Effector memory CD4-positive, alpha-beta T cell (primary cell): Measurements from ENCODE around the gene CRACDL.

Source experiments
- DNase-seq, 3 donors: peaks; one replicate each; pipeline ENCODE4 v3.0.0-alpha.2; 2020
- H3K27ac ChIP-seq: 2 replicates; pipeline ENCODE4 v1.7.0; 2013; ENCODE audit warnings: mild to moderate bottlenecking, low read length, moderate library complexity; ENCODE audit not compliant: insufficient read depth, poor library complexity, severe bottlenecking
- H3K27me3 ChIP-seq: replicated peaks from 2 replicates; pipeline ENCODE4 v1.7.0; 2013; ENCODE audit warnings: mild to moderate bottlenecking, low read length; ENCODE audit not compliant: insufficient read depth, control insufficient read depth, poor library complexity, severe bottlenecking
- H3K36me3 ChIP-seq: 2 replicates; pipeline ENCODE4 v1.7.0; 2013; ENCODE audit warnings: mild to moderate bottlenecking, low read length, moderate library complexity; ENCODE audit not compliant: control insufficient read depth, insufficient read depth
- H3K4me1 ChIP-seq: 2 replicates; pipeline ENCODE4 v1.7.0; 2013; ENCODE audit warnings: low read length, mild to moderate bottlenecking; ENCODE audit not compliant: control insufficient read depth, insufficient read depth, poor library complexity, severe bottlenecking
- H3K4me3 ChIP-seq: 2 replicates; pipeline ENCODE4 v1.7.0; 2013; ENCODE audit warnings: low read length, low read depth, mild to moderate bottlenecking; ENCODE audit not compliant: insufficient read depth, poor library complexity, severe bottlenecking
- H3K9me3 ChIP-seq: 2 replicates; pipeline ENCODE4 v1.7.0; 2013; ENCODE audit warnings: mild to moderate bottlenecking, low read length, moderate library complexity; ENCODE audit not compliant: control insufficient read depth

Gene CRACDL

DNA sequence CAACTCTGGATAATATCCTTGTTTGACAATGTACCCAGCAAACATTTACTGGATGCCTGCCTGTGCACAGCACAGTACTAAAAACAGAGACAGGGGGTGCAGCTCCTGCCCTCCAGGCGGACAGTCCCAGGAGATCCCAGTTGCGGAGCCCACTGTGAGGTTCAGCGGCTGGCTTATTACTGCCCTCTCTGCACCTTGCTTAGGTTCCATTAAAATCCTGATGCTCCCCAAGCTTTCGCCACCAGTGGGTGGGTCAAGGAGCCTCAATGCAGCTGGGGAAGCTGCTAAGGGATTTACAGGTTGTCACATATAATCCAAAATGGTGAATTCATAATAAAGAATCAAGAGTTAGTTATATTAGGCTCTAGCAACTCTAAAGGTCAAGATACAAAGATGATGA is 38.3 kb downstream of the CRACDL start:
- no peak for DNase-seq
- Histone ChIP-seq H3K4me1 (no peaks in the 10 kb centered on the region), H3K9me3 (no peaks in the 10 kb centered on the region), H3K27me3 (no peaks in the 10 kb centered on the region), H3K27ac (no peak overlapping the region), H3K4me3 (no peak overlapping the region), H3K36me3 (no peaks in the 10 kb centered on the region)

GRCh38 chr2:98896944-98897343 is 39.1 kb downstream of the CRACDL start:
- Histone ChIP-seq H3K36me3 (no peaks in the 10 kb centered on the region), H3K27me3 (no peaks in the 10 kb centered on the region), H3K27ac (no peak overlapping the region), H3K4me3 (no peak overlapping the region), H3K4me1 (no peaks in the 10 kb centered on the region), H3K9me3 (no peaks in the 10 kb centered on the region)
- DNase-seq: no peak

DNA sequence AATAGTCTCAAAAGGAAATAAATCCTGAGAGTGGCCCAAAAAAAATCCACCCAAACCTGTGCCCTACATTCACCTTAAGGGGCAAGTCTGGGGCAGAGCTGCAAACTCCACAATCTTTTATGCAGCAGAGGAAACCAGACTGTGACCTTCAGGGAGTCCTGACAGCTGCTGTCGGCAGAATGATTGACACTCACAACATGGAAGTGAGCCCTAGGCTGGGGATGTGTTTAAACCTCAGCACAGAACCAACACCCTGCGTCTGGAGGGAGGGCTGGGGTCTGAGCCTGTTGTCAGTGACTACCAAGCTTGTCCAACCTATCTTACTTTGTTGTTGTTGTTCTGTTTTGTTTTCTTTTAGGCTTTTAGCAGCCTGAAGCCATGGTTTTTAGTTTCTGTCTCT is 39.6 kb downstream of the CRACDL start:
- no peak overlapping the region for H3K4me3 ChIP-seq
- H3K9me3 ChIP-seq: no peaks in the 10 kb centered on the region
- H3K36me3 ChIP-seq: no peaks in the 10 kb centered on the region
- H3K27ac ChIP-seq: no peak overlapping the region
- H3K4me1 ChIP-seq: no peaks in the 10 kb centered on the region
- DNase-seq: no peak
- no peaks in the 10 kb centered on the region for H3K27me3 ChIP-seq

- no peak for DNase-seq
- H3K36me3 ChIP-seq: no peaks in the 10 kb centered on the region
- no peak overlapping the region for H3K27ac ChIP-seq
- H3K4me3 ChIP-seq: no peak overlapping the region
- no peaks in the 10 kb centered on the region for H3K4me1 ChIP-seq
- H3K9me3 ChIP-seq: no peaks in the 10 kb centered on the region
- no peaks in the 10 kb centered on the region for H3K27me3 ChIP-seq
These were observed 40.1 kb downstream of the CRACDL start for GRCh38 chr2:98895901-98896300.

- no peak overlapping the region for H3K27ac ChIP-seq
- H3K4me1 ChIP-seq: no peaks in the 10 kb centered on the region
- H3K4me3 ChIP-seq: no peak overlapping the region
- no peaks in the 10 kb centered on the region for H3K27me3 ChIP-seq
- H3K36me3 ChIP-seq: no peaks in the 10 kb centered on the region
- H3K9me3 ChIP-seq: no peaks in the 10 kb centered on the region
- no peak for DNase-seq
These were observed 40.8 kb downstream of the CRACDL start for GRCh38 chr2:98895221-98895620.

DNA sequence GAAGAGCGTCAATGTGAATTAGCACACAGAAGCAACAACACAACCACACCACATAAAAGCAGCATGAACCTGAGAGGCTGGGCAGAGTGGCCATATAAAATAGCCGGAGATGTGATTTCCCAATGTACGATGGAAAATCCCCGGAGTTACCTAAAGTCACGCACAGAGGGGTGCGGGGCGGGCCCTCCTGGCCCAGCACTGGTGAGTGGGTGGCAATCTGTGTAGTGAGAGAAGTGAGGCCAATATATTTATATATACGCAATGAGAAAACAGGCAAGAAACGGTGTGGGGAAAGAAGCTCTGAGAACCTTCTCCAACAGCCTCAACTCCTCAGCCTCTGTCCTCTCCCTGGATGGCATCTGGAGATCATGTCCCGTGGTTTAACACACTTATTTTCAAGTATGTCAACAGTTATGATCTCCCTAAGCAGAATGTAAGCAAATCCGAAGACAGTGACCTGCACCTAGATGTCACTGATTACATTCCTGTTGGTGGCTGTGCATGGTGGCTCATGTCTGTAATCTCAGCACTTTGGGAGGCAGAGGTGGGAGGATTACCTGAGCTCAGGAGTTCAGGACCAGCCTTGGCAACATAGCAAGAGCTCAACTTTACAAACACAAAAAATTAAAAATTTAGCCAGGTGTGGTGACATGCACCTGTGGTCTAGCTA is 41.6 kb downstream of the CRACDL start:
- Histone ChIP-seq H3K27ac (no peak overlapping the region), H3K36me3 (no peaks in the 10 kb centered on the region), H3K4me1 (no peaks in the 10 kb centered on the region), H3K27me3 (no peaks in the 10 kb centered on the region), H3K4me3 (no peak overlapping the region), H3K9me3 (no peaks in the 10 kb centered on the region)
- no peak for DNase-seq

DNA sequence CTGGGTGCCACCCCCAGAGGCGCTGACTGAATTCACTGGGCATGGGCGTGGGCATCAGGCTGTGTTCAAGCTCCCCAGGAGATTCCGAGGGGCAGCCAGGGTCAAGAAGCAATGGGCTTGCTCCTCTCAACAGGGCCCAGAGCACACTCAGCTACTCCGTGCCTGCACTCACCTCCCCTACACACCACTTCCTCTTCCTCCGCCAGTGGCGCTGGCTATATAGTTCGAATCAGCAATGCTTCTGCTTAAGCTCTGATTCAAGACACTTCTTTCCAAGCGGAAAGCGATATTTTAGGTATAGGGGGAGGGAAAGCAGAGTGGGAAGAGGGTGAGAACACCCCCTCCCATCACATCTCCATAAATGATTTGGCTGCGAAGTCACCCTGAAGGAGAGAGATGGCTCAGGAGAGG is 42.1 kb downstream of the CRACDL start:
- H3K27ac ChIP-seq: no peak overlapping the region
- H3K4me3 ChIP-seq: no peak overlapping the region
- H3K36me3 ChIP-seq: no peaks in the 10 kb centered on the region
- no peaks in the 10 kb centered on the region for H3K4me1 ChIP-seq
- DNase-seq: no peak
- H3K27me3 ChIP-seq: no peaks in the 10 kb centered on the region
- no peaks in the 10 kb centered on the region for H3K9me3 ChIP-seq

DNA sequence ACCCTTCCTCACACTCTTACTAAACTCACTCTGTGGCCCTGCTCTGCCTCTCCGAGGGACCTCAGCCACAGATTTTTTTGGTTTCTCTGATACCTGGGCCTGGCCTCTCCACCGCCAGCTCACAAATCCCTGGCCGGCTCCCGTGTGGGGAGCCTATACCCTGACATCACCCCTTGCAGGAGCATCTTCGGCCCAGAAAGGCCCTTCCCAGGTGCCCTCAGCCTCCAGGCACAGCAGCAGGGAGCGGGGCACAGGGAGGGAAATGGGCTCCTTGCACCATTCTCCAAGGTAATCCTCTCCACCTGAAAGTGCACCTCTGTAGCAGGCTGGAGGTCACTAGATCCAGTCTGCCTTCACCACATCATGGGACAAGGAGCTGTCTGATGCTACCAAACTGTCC is 43.2 kb downstream of the CRACDL start:
- H3K4me3 ChIP-seq: no peak overlapping the region
- H3K27ac ChIP-seq: no peak overlapping the region
- no peaks in the 10 kb centered on the region for H3K27me3 ChIP-seq
- H3K9me3 ChIP-seq: no peaks in the 10 kb centered on the region
- no peak for DNase-seq
- H3K36me3 ChIP-seq: no peaks in the 10 kb centered on the region
- no peaks in the 10 kb centered on the region for H3K4me1 ChIP-seq

- DNase-seq: no peak
- Histone ChIP-seq H3K27ac (no peak overlapping the region), H3K36me3 (no peaks in the 10 kb centered on the region), H3K27me3 (no peaks in the 10 kb centered on the region), H3K9me3 (no peaks in the 10 kb centered on the region), H3K4me3 (no peak overlapping the region), H3K4me1 (no peaks in the 10 kb centered on the region)
These were observed 44.4 kb downstream of the CRACDL start for GRCh38 chr2:98891591-98891990.

DNA sequence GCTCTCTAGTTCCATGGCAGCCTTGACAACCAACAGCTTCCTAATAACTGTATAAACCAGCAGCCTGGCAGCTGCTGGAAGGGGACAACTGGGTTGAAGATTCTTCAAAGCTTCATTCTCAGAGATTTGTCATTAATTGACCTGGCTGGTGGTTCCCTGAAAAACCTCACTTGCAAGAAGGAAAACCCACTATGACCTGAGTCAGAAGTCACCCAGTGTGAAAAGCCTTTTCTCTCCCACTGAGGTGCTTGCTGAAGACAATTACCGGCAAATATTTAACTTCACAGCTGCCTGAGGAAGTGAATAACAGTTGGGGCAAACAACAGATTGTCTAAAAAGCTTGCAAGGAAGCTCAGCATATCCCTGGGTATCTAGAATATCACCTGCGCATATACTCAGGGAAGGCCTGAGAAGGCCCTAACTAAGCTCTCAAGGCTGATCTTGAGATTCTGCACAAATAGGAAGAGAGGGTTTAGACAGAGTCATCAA is 49.9 kb downstream of the CRACDL start:
- Histone ChIP-seq H3K4me1 (no peaks in the 10 kb centered on the region), H3K9me3 (no peaks in the 10 kb centered on the region), H3K36me3 (no peaks in the 10 kb centered on the region), H3K27me3 (no peaks in the 10 kb centered on the region), H3K4me3 (no peak overlapping the region), H3K27ac (no peak overlapping the region)
- DNase-seq: no peak
